HG03520 (cell line): Measurements from ENCODE around the gene MAST4.

Experiments used
- ATAC-seq: cut with Tn5 transposase; IDR thresholded peaks from one replicate; pipeline ENCODE4 v1.9.1; 2021; ENCODE audit warnings: mild to moderate bottlenecking, moderate library complexity; ENCODE audit not compliant: unreplicated experiment

MAST4 gene

GRCh38 chr5:66896171-66896570 lies 300.0 kb downstream of the MAST4 start:
- ATAC-seq: no peak

DNA sequence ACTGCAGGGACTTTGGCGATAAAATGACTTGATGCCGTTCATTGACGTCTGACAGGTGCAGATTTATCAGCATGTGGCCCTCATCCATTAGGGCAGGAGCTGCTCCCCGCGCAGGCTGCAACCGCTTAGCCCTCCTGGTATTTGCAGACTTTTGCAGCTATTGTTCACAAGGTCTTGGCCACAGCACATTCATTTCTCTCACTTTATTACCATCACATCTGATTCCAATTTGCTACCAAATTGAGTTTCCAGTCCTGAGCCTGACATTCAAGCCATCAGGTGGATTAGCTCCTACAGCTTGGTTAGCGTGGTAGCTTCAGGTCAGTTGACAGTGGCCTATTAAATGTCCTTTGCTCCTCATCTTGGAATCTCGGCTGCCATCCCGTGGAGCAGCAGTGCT lies 301.2 kb downstream of the MAST4 start:
- ATAC-seq: no peak

- no peak for ATAC-seq
Observed at GRCh38 chr5:66898241-66898995, 302.2 kb downstream of the MAST4 start.

GRCh38 chr5:66903218-66903617 lies 307.0 kb downstream of the MAST4 start:
- ATAC-seq: no peak

- no peak for ATAC-seq
Observed at GRCh38 chr5:66903709-66904108, 307.5 kb downstream of the MAST4 start.

GRCh38 chr5:66904189-66904588 lies 308.0 kb downstream of the MAST4 start:
- no peak for ATAC-seq

DNA sequence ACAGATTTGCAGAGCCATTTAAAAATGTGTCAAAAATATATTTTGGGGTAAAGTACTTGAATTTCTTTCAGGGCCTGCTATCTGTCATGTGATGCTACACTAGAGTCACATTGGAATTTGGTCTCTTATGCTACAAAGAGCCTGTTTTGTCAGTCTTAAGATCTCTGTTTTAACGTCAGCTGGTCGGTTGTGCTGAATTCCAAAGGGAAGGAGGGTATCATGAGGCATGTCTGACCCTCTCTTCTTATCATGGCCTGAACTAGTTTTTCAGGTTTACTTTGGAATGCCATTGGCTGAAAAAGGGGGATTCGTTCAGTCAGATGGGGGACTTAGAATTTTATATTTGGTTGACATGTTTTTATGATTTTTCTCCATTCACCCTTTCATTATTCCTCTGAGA lies 309.8 kb downstream of the MAST4 start:
- no peak for ATAC-seq

DNA sequence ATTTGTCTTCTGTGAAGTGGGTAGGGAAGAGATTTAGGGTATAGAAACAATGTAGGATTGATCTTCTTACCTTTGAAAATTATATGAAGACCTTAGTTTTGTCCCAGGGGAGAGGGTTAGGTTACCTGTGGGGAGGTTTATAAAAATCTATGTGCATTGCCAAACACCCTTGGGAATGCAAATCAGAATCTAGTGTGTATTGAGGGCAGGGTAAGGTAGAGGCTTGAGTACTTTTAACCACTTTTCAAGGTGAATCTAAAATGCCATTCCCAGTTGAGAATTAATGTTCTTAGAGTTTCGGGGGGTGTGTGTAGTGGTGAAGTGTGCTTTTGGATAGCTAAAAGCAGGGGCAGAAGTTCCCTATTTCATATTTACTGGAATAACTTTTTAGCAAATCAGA lies 312.0 kb downstream of the MAST4 start:
- ATAC-seq: no peak

DNA sequence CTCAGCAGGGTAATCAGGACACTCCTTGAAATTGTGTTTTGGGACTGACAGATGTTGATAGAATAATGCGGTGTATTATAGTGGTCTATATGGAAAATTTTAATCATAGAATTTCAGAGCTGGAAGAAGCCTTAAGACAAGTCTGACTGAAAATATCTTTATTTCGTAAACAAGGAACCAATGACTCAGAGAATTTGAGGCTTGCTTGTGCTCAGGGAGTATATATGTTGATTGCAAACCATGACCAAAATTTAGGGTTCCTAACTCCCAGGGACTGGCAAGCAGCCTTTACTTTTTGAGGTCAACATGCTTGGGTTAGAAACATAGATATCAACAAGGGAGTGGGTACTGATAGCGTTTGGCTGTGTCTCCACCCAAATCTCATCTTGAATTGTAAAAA lies 313.2 kb downstream of the MAST4 start:
- ATAC-seq: no peak

DNA sequence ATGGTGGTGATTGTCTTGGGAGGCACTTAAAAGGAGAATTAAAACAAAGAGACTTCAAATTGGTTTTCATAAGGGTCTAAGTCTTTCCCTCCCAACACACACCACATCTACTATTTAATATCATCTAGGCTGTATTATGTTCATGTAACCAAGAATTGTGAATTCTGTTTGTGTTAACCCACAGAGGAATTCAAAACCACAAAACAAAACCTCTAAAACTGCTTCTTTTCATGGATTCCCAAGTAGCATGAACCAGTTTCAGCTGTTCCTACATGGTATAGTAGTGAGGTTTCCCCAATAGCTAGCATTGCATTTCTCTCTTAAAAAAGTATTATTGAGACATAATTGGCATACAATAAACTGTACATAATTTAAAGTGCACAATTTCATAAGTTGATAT lies 316.6 kb downstream of the MAST4 start:
- ATAC-seq: no peak

GRCh38 chr5:66915531-66915930 lies 319.3 kb downstream of the MAST4 start:
- no peak for ATAC-seq

GRCh38 chr5:66922881-66923280 lies 326.7 kb downstream of the MAST4 start:
- no peak for ATAC-seq

DNA sequence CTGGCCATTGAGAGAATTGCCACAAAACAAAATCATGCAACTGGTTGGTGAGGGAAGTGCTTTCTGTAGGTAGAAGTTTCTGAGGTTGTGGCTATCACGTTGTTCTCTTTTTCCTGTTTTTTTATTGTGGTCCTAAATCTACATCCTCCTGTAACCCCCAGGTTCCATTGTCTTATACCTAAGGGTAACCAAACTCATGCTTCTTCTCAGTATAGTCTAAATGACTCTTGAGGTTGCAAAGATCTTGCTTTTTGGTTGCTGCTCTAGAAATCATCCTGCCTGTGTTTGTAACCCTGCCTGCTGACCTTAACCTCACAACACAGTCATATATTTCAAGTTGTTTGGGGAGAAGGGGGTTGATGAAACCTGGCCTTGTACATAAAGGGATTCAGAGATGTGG lies 327.3 kb downstream of the MAST4 start:
- ATAC-seq: no peak

GRCh38 chr5:66923922-66924321 lies 327.7 kb downstream of the MAST4 start:
- ATAC-seq: no peak

DNA sequence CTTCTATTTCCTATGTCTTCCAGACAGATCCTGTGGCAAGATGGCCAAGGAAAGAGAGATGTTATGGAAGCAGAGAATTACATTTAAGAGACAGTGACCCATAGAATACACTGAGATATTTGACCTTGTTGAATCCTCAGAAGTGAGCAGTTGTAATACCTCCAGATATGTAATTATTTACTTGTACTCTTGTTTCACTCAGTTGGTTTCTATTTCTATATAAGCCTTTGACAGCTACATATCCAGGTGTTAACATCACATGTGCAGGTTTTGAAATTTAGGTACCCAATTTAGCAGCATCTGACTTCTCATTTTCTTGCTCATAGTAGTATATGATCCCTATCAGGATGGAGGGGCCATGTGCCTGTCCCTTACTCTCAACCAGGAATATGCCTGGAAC lies 330.9 kb downstream of the MAST4 start:
- ATAC-seq: no peak

GRCh38 chr5:66929281-66929680 lies 333.1 kb downstream of the MAST4 start:
- ATAC-seq: no peak

DNA sequence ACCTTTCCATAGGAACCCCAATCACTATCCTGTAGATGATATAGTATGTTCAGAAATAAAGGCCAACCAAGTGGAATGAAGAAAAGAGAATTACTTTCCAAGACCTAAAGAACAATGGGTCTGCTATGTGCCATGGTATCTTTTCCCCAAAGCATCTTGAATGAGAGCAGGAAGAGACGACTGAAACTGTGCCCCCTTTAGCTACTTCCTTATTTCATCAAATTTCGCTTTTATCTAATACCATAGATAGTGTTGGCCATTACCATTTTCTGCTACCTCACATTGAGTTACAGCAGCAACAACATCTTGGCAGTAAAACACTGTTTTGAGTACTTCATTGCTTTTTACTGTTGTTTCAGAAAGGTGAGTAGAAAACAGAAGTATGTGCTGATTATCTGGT lies 333.8 kb downstream of the MAST4 start:
- no peak for ATAC-seq

- no peak for ATAC-seq
Observed at GRCh38 chr5:66931651-66932050, 335.5 kb downstream of the MAST4 start.

- no peak for ATAC-seq
Observed at GRCh38 chr5:66932457-66932856, 336.3 kb downstream of the MAST4 start.

- no peak for ATAC-seq
Observed at GRCh38 chr5:66933066-66933465, 336.9 kb downstream of the MAST4 start.

DNA sequence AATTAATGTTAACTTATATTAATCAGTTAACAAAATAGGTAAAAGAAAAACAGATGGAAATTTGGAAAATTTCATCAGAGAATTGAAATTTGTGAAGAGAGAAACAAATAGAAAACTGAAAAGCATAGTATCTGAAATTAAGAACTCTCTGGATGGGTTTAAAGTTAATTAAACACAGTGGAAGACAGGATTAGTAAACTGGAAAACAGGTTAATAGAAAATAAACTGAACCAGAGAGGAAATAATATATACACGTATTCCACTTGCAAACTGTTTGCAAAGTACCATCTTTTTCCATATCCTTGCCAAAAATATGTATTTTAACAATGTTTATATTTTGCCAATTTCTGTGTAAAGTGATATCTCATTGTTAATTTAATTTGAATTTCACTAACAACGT lies 342.9 kb downstream of the MAST4 start:
- no peak for ATAC-seq

GRCh38 chr5:66945389-66946349 lies 349.5 kb downstream of the MAST4 start:
- peak; percentile 99 for ATAC-seq
